Measurements from ENCODE around the gene ZNF722.

DNA sequence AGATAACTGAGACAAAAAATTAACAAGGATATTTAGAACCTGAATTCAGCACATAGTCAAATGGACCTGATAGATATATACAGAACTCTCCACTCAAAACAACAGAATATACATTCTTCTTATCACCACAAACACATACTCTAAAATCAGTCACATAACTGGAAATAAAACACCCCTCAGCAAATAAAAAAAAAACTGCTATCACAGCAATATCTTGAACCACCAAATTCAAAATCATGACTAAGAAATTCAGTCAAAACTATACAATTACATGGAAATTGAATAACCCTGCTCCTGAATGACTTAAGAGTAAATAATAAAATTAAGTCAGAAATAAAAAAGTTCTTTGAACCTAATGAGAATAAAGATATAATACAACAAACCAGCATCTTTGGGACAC, 30.0 kb upstream of the ZNF722 start:
- no peak for TF ChIP-seq POLR2AphosphoS5 (IDR thresholded peaks at IDR 0.05; ENCODE audit: low read depth, low read length)
- no peak for TF ChIP-seq REST (IDR thresholded peaks at IDR 0.05; ENCODE audit: insufficient read depth in 1 of 2, low read depth in 2 of 2, low read length in 2 of 2)
- no peak for TF ChIP-seq TAF1 (IDR thresholded peaks at IDR 0.05; ENCODE audit: borderline replicate concordance, insufficient read depth, low read length)

Measured in PFSK-1 (cell line).